ENCODE results near the gene ARPC2. TPM values are rescaled to one million over a fixed set of nuclear protein-coding genes. Genes with fewer than 3 reads are reported as not detected.
A peak's percentile ranks its signal among the peaks of the same experiment; 100 is the strongest.
"Not testable (repeated sequence)": the region's sequence is repeated elsewhere in the genome, so short reads cannot be mapped to it uniquely, and the experiment has no call there.

ARPC2 gene
- total RNA-seq, 2 experiments from 2014 or later = 461 to 475 TPM

DNA sequence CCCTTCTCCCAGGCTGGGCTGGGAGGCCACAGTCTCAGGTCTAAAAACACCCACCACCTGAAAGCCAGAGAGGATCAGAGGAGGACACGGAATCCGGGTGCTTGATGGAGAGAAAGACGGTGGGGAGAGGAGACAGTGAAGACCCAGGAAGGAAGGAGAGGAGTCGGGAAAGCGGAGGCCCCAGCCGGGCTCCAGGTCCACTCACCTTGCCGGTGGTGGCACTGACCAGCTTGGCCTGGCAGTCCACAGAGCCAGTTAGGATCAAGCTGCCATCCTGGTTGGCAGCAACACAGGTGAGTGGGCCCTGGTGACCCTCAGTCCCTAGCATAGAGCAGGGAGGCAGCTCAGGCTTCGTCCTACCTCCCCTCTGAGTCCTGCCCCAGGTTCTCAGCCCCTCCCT, 48.6 kb downstream of the ARPC2 start:
- H3K27ac Mint-ChIP-seq = no peak overlapping the region
- H3K4me1 Mint-ChIP-seq (ENCODE audit: low read depth) = peaks cover 21% of the 10 kb centered on the region
- intact Hi-C loops (cut with micrococcal nuclease) = no loop called here
- no peak for DNase-seq
- CTCF ChIA-PET = no interaction called here
- peaks cover 19% of the 10 kb centered on the region for H3K36me3 Mint-ChIP-seq (ENCODE audit: low read depth)
- H3K9me3 Mint-ChIP-seq = no peaks in the 10 kb centered on the region
- H3K4me3 Mint-ChIP-seq = no peak overlapping the region
- no peaks in the 10 kb centered on the region for H3K27me3 Mint-ChIP-seq (ENCODE audit: low read depth)

DNA sequence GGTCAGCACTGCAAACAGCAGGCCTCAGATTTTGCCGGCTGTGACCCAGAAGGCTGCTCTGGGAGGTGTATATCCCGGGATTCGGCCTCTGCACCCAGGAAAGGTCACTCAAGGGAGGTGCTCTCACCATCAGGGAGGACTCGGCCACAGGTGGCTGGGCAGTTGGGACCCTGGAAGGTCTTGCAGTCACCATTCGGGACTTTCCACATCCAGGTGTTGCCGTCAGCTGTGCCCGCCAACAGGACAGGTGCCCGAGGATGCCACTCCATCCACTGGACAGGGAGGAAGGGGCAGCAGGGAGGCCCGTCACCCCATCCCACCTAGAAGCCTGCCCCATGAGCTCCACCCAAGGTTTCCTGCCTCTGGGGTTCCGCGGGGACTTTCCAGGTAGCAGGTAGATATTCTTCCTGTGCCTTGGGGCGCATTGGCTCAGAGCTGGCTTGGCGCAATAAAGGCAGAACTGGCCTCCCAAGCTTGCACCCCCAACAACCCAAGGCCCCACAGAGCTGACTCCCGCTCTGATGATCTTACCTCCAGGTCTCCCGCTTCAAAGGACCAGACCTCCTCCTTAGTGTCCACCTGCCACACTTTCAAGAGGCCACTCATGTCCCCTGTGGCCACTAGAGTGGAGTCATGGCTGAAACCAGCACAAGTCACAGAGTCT, 49.5 kb downstream of the ARPC2 start:
- H3K27ac Mint-ChIP-seq = no peak overlapping the region
- H3K27me3 Mint-ChIP-seq (ENCODE audit: low read depth) = no peaks in the 10 kb centered on the region
- DNase-seq = no peak
- H3K9me3 Mint-ChIP-seq = no peaks in the 10 kb centered on the region
- H3K4me1 Mint-ChIP-seq (ENCODE audit: low read depth) = peaks cover 28% of the 10 kb centered on the region
- H3K4me3 Mint-ChIP-seq = no peak overlapping the region
- intact Hi-C loops (cut with micrococcal nuclease) = no loop called here
- CTCF ChIA-PET = interaction anchor here (0.8 to 1.0 kb wide), 2 partner anchors 10 to 12 kb away, joined by 3 read pairs; no protein-coding TSS in a partner anchor
- H3K36me3 Mint-ChIP-seq (ENCODE audit: low read depth) = peaks cover 19% of the 10 kb centered on the region

GRCh38 chr2:218267259-218267658, 50.3 kb downstream of the ARPC2 start:
- intact Hi-C loops (cut with micrococcal nuclease) = no loop called here
- H3K27me3 Mint-ChIP-seq (ENCODE audit: low read depth) = no peaks in the 10 kb centered on the region
- H3K27ac Mint-ChIP-seq = no peak overlapping the region
- CTCF ChIA-PET = interaction anchor here (0.8 to 1.1 kb wide), 3 partner anchors 9 to 82 kb away, joined by 3 to 4 read pairs (median 3); no protein-coding TSS in a partner anchor
- no peak overlapping the region for H3K4me3 Mint-ChIP-seq
- no peak for DNase-seq
- peaks cover 19% of the 10 kb centered on the region for H3K36me3 Mint-ChIP-seq (ENCODE audit: low read depth)
- peaks cover 36% of the 10 kb centered on the region for H3K4me1 Mint-ChIP-seq (ENCODE audit: low read depth)
- H3K9me3 Mint-ChIP-seq = no peaks in the 10 kb centered on the region

GRCh38 chr2:218269900-218270720, 53.1 kb downstream of the ARPC2 start, which contains the start of the genes AAMP and PNKD:
Gene AAMP, minus strand, starts transcription at chr2:218270137. Its CDS starts 51 bp downstream, at chr2:218270086.
Gene PNKD, plus strand, starts transcription at chr2:218270519. Its CDS starts 17 bp downstream, at chr2:218270536.
- H3K4me3 Mint-ChIP-seq = peak within 1 kb of the TSS; percentile 80
- CTCF ChIA-PET = interaction anchor here (0.6 to 7.4 kb wide), 10 partner anchors 11 to 86 kb away, joined by 3 to 214 read pairs (median 6); partner anchors contain the start of genes ARPC2 and TMBIM1
- H3K36me3 Mint-ChIP-seq (ENCODE audit: low read depth) = peaks cover 23% of the 10 kb centered on the region
- H3K9me3 Mint-ChIP-seq = no peaks in the 10 kb centered on the region
- H3K4me1 Mint-ChIP-seq (ENCODE audit: low read depth) = peaks cover 42% of the 10 kb centered on the region
- H3K27me3 Mint-ChIP-seq (ENCODE audit: low read depth) = no peaks in the 10 kb centered on the region
- H3K27ac Mint-ChIP-seq = peak within 1 kb of the TSS; percentile 87
- DNase-seq = peak; percentile 100
- intact Hi-C loops (cut with micrococcal nuclease) = loop anchor here (1.0 to 5.0 kb wide), 14 partner anchors 16 to 1118 kb away; partner anchors contain the start of genes BCS1L, CNOT9, RNF25 and STK36

DNA sequence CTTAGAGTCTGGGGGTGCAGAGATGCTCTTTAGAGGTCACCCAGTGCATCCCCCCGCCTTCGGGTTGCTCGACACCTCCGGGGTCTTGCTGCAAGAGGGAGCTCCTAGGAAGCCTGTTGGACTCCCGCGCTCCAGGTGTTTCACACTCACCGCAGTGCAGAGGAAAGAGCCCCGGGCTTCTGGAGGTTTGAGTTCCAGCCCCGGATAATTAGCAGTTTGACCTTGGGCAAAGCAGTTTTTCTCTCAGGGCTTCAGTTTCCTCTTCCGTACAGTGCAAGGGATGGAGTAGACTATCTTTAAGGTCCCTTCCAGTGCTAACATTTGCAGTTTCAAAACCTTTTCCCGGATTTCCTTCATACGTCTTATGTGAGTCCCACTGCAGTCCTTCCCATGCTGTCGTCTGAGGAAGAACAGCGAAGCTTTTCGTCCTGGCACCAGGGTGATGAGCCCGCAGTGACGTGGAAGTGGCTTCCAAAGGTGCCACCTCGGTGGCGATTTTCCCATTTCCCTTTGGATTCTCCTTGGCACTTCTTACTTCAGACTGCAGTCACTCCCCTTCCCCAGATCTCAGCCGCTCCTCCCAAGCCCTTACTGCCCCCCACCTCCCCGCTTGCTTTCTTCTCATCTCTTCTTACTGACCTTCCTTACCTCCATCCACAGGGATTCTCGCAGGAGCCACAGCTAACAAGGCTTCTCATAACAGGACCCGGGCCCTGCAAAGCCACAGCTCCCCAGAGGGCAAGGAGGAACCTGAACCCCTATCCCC, 53.9 kb downstream of the ARPC2 start:
- intact Hi-C loops (cut with micrococcal nuclease) = loop anchor here (1.0 to 5.0 kb wide), 14 partner anchors 15 to 1117 kb away; partner anchors contain the start of genes BCS1L, CNOT9, RNF25 and STK36
- H3K9me3 Mint-ChIP-seq = no peaks in the 10 kb centered on the region
- DNase-seq = peak; percentile 21
- peaks cover 42% of the 10 kb centered on the region for H3K4me1 Mint-ChIP-seq (ENCODE audit: low read depth)
- H3K27ac Mint-ChIP-seq = peak overlapping the region; percentile 87
- H3K36me3 Mint-ChIP-seq (ENCODE audit: low read depth) = peaks cover 20% of the 10 kb centered on the region
- H3K27me3 Mint-ChIP-seq (ENCODE audit: low read depth) = no peaks in the 10 kb centered on the region
- CTCF ChIA-PET = interaction anchor here (0.6 to 7.4 kb wide), 15 partner anchors 12 to 125 kb away, joined by 3 to 214 read pairs (median 5); partner anchors contain the start of gene TMBIM1
- H3K4me3 Mint-ChIP-seq = peak overlapping the region; percentile 80

DNA sequence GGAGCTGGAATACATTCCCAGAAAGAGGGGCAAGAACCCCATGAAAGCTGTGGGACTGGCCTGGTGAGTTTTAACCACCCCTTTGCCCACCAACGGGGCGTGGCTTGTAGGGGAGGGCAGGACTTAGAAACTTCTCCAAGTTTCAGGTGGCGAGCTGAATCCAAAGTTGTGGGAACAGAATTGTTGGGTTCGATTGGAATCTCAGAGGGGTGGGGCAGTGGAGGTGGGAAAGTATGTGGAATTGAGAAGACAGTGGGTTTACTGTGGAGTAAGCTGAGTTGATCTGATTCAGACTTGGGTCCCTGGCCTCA, 54.5 kb downstream of the ARPC2 start:
- Mint-ChIP-seq H3K4me3 (peak overlapping the region; percentile 80), H3K27ac (no peak overlapping the region), H3K36me3 (ENCODE audit: low read depth) (peaks cover 18% of the 10 kb centered on the region), H3K27me3 (ENCODE audit: low read depth) (no peaks in the 10 kb centered on the region), H3K4me1 (ENCODE audit: low read depth) (peaks cover 40% of the 10 kb centered on the region), H3K9me3 (no peaks in the 10 kb centered on the region)
- intact Hi-C loops (cut with micrococcal nuclease) = loop anchor here (2.0 to 5.0 kb wide), 2 partner anchors 135 to 626 kb away; no protein-coding TSS in a partner anchor
- CTCF ChIA-PET = interaction anchor here (0.7 to 7.4 kb wide), 14 partner anchors 7 to 125 kb away, joined by 3 to 214 read pairs (median 4); partner anchors contain the start of gene TMBIM1
- no peak for DNase-seq

DNA sequence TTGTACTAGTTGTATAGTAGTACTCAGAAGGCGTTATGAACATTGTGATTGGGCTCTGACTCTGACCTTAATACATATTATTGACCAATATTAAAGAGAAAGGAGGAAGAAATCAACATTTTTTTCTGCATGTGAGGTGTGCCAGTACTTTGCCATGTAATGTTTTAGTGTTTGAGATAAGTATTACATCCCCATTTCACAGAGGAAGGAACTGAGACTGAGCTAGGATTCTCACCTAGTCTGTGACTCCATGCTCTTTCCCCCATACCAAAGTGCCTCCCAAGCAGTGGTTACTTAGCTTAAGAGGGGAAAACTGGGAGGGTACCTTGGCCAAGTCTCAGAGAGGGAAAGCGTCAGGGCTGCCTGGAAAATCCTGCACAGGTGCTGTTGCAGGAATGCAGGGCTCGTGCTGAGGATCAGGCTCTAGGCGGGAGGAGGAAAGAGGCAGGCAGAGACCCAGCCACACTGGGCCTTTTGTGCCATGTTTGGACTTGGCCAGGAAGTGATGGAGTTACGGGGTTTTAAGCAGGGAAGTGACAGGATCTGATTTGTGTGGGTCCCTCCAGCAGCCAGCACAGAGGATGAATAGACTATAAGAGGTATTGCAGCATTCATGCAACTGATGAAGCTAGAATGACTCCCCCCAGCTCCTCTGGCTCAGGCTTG, 55.0 kb downstream of the ARPC2 start:
- H3K36me3 Mint-ChIP-seq (ENCODE audit: low read depth) = peaks cover 18% of the 10 kb centered on the region
- intact Hi-C loops (cut with micrococcal nuclease) = loop anchor here (1.0 to 5.0 kb wide), 5 partner anchors 29 to 625 kb away; partner anchors contain the start of gene CATIP

DNA sequence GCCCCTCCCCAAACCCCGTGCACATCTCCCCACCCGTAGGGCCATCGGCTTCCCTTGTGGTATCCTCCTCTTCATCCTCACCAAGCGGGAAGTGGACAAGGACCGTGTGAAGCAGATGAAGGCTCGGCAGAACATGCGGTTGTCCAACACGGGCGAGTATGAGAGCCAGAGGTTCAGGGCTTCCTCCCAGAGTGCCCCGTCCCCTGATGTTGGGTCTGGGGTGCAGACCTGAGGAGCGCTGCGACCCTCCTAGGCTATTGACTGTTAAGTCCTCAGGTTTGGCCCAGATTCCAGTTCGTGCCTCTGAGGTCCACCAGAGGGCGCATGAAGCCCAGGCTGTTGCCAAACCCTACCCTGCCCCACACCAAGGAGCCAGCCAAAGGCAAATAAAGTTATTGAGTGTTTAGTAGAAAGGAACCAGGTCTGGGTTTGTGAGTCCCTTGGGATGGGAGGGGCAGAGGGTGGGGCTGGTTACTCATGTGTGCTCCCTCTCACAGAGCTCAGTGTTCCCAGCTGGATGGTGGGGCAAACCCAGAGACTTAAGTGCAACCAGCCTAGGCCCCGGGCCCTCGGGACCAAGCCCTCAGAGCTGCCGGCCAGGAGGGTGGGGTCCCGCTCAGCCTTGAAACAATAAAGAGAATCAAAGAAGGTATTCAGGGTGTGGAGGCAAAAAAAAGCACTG, 55.7 kb downstream of the ARPC2 start:
- intact Hi-C loops (cut with micrococcal nuclease) = loop anchor here (1.0 to 5.0 kb wide), 4 partner anchors 29 to 625 kb away; partner anchors contain the start of gene CATIP
- Mint-ChIP-seq H3K36me3 (ENCODE audit: low read depth) (peaks cover 22% of the 10 kb centered on the region), H3K9me3 (no peaks in the 10 kb centered on the region), H3K27ac (no peak overlapping the region), H3K4me1 (ENCODE audit: low read depth) (peaks cover 31% of the 10 kb centered on the region), H3K27me3 (ENCODE audit: low read depth) (no peaks in the 10 kb centered on the region), H3K4me3 (no peak overlapping the region)
- CTCF ChIA-PET = interaction anchor here (0.6 to 7.4 kb wide), 32 partner anchors 11 to 422 kb away, joined by 3 to 214 read pairs (median 4); partner anchors contain the start of genes CATIP, CXCR2 and TMBIM1
- peak; percentile 86 for DNase-seq

More for the DNA sequence above, 55.0 kb downstream of the ARPC2 start:
- no peaks in the 10 kb centered on the region for H3K9me3 Mint-ChIP-seq
- CTCF ChIA-PET = interaction anchor here (0.6 to 7.4 kb wide), 22 partner anchors 8 to 379 kb away, joined by 3 to 214 read pairs (median 4); partner anchors contain the start of gene TMBIM1
- no peak overlapping the region for H3K27ac Mint-ChIP-seq
- peaks cover 37% of the 10 kb centered on the region for H3K4me1 Mint-ChIP-seq (ENCODE audit: low read depth)
- H3K27me3 Mint-ChIP-seq (ENCODE audit: low read depth) = no peaks in the 10 kb centered on the region
- DNase-seq = no peak
- peak overlapping the region; percentile 80 for H3K4me3 Mint-ChIP-seq

DNA sequence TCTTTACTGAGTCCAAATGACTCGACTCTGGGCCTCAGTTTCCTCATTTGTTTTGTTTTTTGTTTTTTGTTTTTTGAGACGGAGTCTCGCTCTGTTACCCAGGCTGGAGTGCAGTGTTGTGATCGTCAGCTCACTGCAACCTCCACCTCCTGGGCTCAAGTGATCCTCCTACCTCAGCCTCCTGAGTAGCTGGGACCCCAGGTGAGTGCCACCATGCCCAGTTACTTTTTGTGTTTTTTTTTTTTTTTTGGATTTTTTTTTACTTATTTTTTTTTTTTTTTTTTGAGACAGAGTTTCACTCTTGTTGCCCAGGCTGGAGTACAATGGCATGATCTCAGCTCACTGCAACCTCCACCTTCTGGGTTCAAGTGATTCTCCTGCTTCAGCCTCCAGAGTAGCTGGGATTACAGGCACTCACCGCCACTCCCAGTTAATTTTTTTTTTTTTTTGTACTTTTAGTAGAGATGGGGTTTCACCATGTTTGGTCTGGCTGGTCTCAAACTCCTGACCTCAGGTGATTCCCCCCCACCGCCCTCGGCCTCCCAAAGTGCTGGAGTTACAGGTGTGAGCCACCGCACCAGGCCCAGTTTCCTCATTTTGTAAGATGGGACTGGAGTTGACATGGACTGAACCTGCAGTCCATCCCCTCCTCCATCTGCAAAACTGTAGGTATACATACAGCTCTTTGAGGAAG, 56.4 kb downstream of the ARPC2 start:
- Mint-ChIP-seq H3K4me1 (ENCODE audit: low read depth) (peaks cover 31% of the 10 kb centered on the region), H3K27ac (peak overlapping the region; percentile 71), H3K36me3 (ENCODE audit: low read depth) (peaks cover 21% of the 10 kb centered on the region)
- DNase-seq; H3K27me3 Mint-ChIP-seq (ENCODE audit: low read depth); H3K4me3 Mint-ChIP-seq; H3K9me3 Mint-ChIP-seq: not testable (repeated sequence)
- CTCF ChIA-PET = interaction anchor here (0.6 to 7.4 kb wide), 21 partner anchors 11 to 421 kb away, joined by 3 to 214 read pairs (median 4); partner anchors contain the start of genes CATIP, CXCR2 and TMBIM1
- intact Hi-C loops (cut with micrococcal nuclease) = loop anchor here (5.0 kb wide), 1 partner anchor 624 kb away; no protein-coding TSS in a partner anchor

DNA sequence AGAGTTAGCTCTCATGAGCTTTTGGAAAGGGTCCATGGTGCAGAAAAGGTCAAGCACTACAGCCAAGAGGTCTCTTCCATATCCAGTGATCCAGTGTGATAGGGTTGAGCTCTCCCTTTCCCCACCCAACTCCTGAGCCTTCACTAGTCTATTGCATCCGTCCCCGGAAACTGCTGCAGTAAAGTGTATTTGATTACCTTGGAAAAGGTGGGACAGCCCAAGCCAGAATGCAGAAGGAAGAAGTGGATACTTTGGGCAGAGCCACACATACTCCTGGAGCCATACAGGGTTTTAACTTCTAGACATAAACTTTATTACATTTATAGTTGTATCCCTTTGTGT, 56.9 kb downstream of the ARPC2 start:
- Mint-ChIP-seq H3K4me1 (ENCODE audit: low read depth) (peaks cover 29% of the 10 kb centered on the region), H3K27ac (peak overlapping the region; percentile 71), H3K27me3 (ENCODE audit: low read depth) (no peaks in the 10 kb centered on the region), H3K4me3 (no peak overlapping the region), H3K36me3 (ENCODE audit: low read depth) (peaks cover 21% of the 10 kb centered on the region), H3K9me3 (no peaks in the 10 kb centered on the region)
- DNase-seq = no peak
- intact Hi-C loops (cut with micrococcal nuclease) = loop anchor here (5.0 kb wide), 1 partner anchor 623 kb away; no protein-coding TSS in a partner anchor
- CTCF ChIA-PET = interaction anchor here (0.9 to 7.4 kb wide), 10 partner anchors 13 to 123 kb away, joined by 3 to 214 read pairs (median 6); partner anchors contain the start of genes CATIP and TMBIM1
